A673 (cell line): ENCODE measurements around the gene ADRA2A.

ENCODE experiments used
- CTCF ChIP-seq: fragments of 300-800, 200-600 bp; sonication (generic); conservative IDR thresholded peaks from 2 replicates; pipeline ENCODE4 v1.5.1; 2017; ENCODE audit warnings: low read depth, mild to moderate bottlenecking, antibody characterized with exemption, low read length, moderate library complexity, mixed read lengths
- EZH2 ChIP-seq: fragments of 200-600 bp; sonication (generic); IDR thresholded peaks from 2 replicates; pipeline ENCODE4 v1.6.1; 2017; ENCODE audit warnings: borderline replicate concordance, low read depth, mild to moderate bottlenecking, mixed read lengths, antibody characterized with exemption, low read length; ENCODE audit not compliant: poor library complexity, severe bottlenecking

- TF ChIP-seq CTCF (no peak), EZH2 (no peak)
Measured at GRCh38 chr10:111130471-111130870, 53.6 kb downstream of the ADRA2A start.
